HUES64 (cell line): ENCODE results near the gene GFAP.
A peak's percentile ranks its signal among the peaks of the same experiment; 100 is the strongest.
"Not testable (repeated sequence)": the region's sequence is repeated elsewhere in the genome, so short reads cannot be mapped to it uniquely, and the experiment has no call there.

Experiments used
- H3K27ac ChIP-seq: 2 replicates; pipeline ENCODE4 v1.7.0; 2013; ENCODE audit warnings: low read depth, low read length, inconsistent platforms
- H3K27me3 ChIP-seq: 2 replicates; pipeline ENCODE4 v1.6.1; 2013; ENCODE audit warnings: mild to moderate bottlenecking, low read length; ENCODE audit not compliant: insufficient read depth
- H3K36me3 ChIP-seq: 2 replicates; pipeline ENCODE4 v1.6.1; 2013; ENCODE audit warnings: mild to moderate bottlenecking, low read length; ENCODE audit not compliant: insufficient read depth
- H3K4me1 ChIP-seq: 2 replicates; pipeline ENCODE4 v1.6.1; 2013; ENCODE audit warnings: mild to moderate bottlenecking, low read length, moderate library complexity; ENCODE audit not compliant: insufficient read depth
- H3K4me3 ChIP-seq: 2 replicates; pipeline ENCODE4 v1.5.1; 2013; ENCODE audit warnings: mild to moderate bottlenecking, low read length, moderate library complexity
- H3K9ac ChIP-seq: 2 replicates; pipeline ENCODE4 v1.6.1; 2013; ENCODE audit warnings: mild to moderate bottlenecking, low read depth, low read length
- H3K9me3 ChIP-seq: 2 replicates; pipeline ENCODE4 v1.6.1; 2013; ENCODE audit warnings: low read depth, low read length; ENCODE audit not compliant: insufficient read depth
- WGBS: fragments of 150-250, 120-280 bp; methylation state at CpG from one replicate; pipeline ENCODE4 v1.1.7; 2013; ENCODE audit warnings: missing lambda C conversion rate; 5-methylcytosine and 5-hydroxymethylcytosine counted together

Gene GFAP

GRCh38 chr17:44945652-44946051 lies 30.4 kb upstream of the GFAP start:
- H3K9me3 ChIP-seq, H3K27ac ChIP-seq, H3K27me3 ChIP-seq, H3K4me1 ChIP-seq, H3K9ac ChIP-seq: not testable (repeated sequence)
- Histone ChIP-seq H3K4me3 (peak overlapping the region; percentile 94), H3K36me3 (peaks cover 37% of the 10 kb centered on the region)
- WGBS = 96% methylated on average over 10 of the region's 10 CpGs

- Histone ChIP-seq H3K9ac (no peak overlapping the region), H3K27ac (no peak overlapping the region), H3K4me3 (no peak overlapping the region), H3K9me3 (no peaks in the 10 kb centered on the region), H3K36me3 (peaks cover 50% of the 10 kb centered on the region), H3K4me1 (no peaks in the 10 kb centered on the region), H3K27me3 (no peaks in the 10 kb centered on the region)
- WGBS = 91% methylated on average over 4 of the region's 4 CpGs
Observed at GRCh38 chr17:44942456-44942855, 27.2 kb upstream of the GFAP start.

GRCh38 chr17:44941712-44942331 lies 26.5 kb upstream of the GFAP start:
- H3K4me3 ChIP-seq = no peak overlapping the region
- H3K27me3 ChIP-seq = no peaks in the 10 kb centered on the region
- no peaks in the 10 kb centered on the region for H3K9me3 ChIP-seq
- 91% methylated on average over 9 of the region's 9 CpGs for WGBS
- H3K36me3 ChIP-seq = peaks cover 55% of the 10 kb centered on the region
- H3K27ac ChIP-seq = no peak overlapping the region
- no peak overlapping the region for H3K9ac ChIP-seq
- no peaks in the 10 kb centered on the region for H3K4me1 ChIP-seq

- Histone ChIP-seq H3K4me3 (no peak overlapping the region), H3K36me3 (peaks cover 61% of the 10 kb centered on the region), H3K4me1 (no peaks in the 10 kb centered on the region), H3K27ac (no peak overlapping the region), H3K9me3 (no peaks in the 10 kb centered on the region), H3K27me3 (no peaks in the 10 kb centered on the region), H3K9ac (no peak overlapping the region)
- 97% methylated on average over 1 of the region's 1 CpG for WGBS
Observed at GRCh38 chr17:44940768-44941167, 25.5 kb upstream of the GFAP start.

GRCh38 chr17:44940317-44940716 lies 25.0 kb upstream of the GFAP start:
- H3K36me3 ChIP-seq = peaks cover 62% of the 10 kb centered on the region
- WGBS = 94% methylated on average over 4 of the region's 4 CpGs
- H3K4me1 ChIP-seq = no peaks in the 10 kb centered on the region
- no peaks in the 10 kb centered on the region for H3K9me3 ChIP-seq
- no peak overlapping the region for H3K9ac ChIP-seq
- no peak overlapping the region for H3K4me3 ChIP-seq
- H3K27ac ChIP-seq = 0 out of 2 replicates have a peak overlapping the region, but pooled peaks have one; percentile 35
- no peaks in the 10 kb centered on the region for H3K27me3 ChIP-seq

- Histone ChIP-seq H3K9ac (no peak overlapping the region), H3K4me1 (no peaks in the 10 kb centered on the region), H3K36me3 (peaks cover 80% of the 10 kb centered on the region), H3K27ac (no peak overlapping the region), H3K9me3 (no peaks in the 10 kb centered on the region), H3K4me3 (no peak overlapping the region), H3K27me3 (no peaks in the 10 kb centered on the region)
- 94% methylated on average over 9 of the region's 9 CpGs for WGBS
Observed at GRCh38 chr17:44935116-44935515, 19.8 kb upstream of the GFAP start.

GRCh38 chr17:44934745-44935105 lies 19.4 kb upstream of the GFAP start:
- no peaks in the 10 kb centered on the region for H3K4me1 ChIP-seq
- no peak overlapping the region for H3K4me3 ChIP-seq
- H3K27me3 ChIP-seq = no peaks in the 10 kb centered on the region
- no peak overlapping the region for H3K27ac ChIP-seq
- no peaks in the 10 kb centered on the region for H3K9me3 ChIP-seq
- H3K36me3 ChIP-seq = peaks cover 84% of the 10 kb centered on the region
- no peak overlapping the region for H3K9ac ChIP-seq
- WGBS = 97% methylated on average over 10 of the region's 10 CpGs

GRCh38 chr17:44933824-44934744 lies 18.8 kb upstream of the GFAP start:
- peaks cover 87% of the 10 kb centered on the region for H3K36me3 ChIP-seq
- no peaks in the 10 kb centered on the region for H3K9me3 ChIP-seq
- no peaks in the 10 kb centered on the region for H3K27me3 ChIP-seq
- H3K9ac ChIP-seq = no peak overlapping the region
- no peak overlapping the region for H3K4me3 ChIP-seq
- H3K4me1 ChIP-seq = no peaks in the 10 kb centered on the region
- H3K27ac ChIP-seq = no peak overlapping the region
- 96% methylated on average over 34 of the region's 34 CpGs for WGBS

GRCh38 chr17:44932787-44933097 lies 17.4 kb upstream of the GFAP start:
- H3K9me3 ChIP-seq = no peaks in the 10 kb centered on the region
- H3K27ac ChIP-seq = no peak overlapping the region
- WGBS = 96% methylated on average over 6 of the region's 6 CpGs
- no peak overlapping the region for H3K4me3 ChIP-seq
- H3K4me1 ChIP-seq = no peaks in the 10 kb centered on the region
- no peak overlapping the region for H3K9ac ChIP-seq
- peaks cover 94% of the 10 kb centered on the region for H3K36me3 ChIP-seq
- no peaks in the 10 kb centered on the region for H3K27me3 ChIP-seq

- Histone ChIP-seq H3K4me3 (no peak overlapping the region), H3K27ac (no peak overlapping the region), H3K27me3 (no peaks in the 10 kb centered on the region), H3K36me3 (peaks cover 94% of the 10 kb centered on the region), H3K9me3 (no peaks in the 10 kb centered on the region), H3K4me1 (no peaks in the 10 kb centered on the region), H3K9ac (no peak overlapping the region)
- WGBS = 94% methylated on average over 8 of the region's 8 CpGs
Observed at GRCh38 chr17:44932096-44932786, 16.9 kb upstream of the GFAP start.

GRCh38 chr17:44931376-44931775 lies 16.1 kb upstream of the GFAP start:
- Histone ChIP-seq H3K9ac (no peak overlapping the region), H3K4me1 (no peaks in the 10 kb centered on the region), H3K4me3 (no peak overlapping the region), H3K27ac (no peak overlapping the region), H3K27me3 (no peaks in the 10 kb centered on the region), H3K36me3 (peaks cover 100% of the 10 kb centered on the region), H3K9me3 (no peaks in the 10 kb centered on the region)
- WGBS = 90% methylated on average over 5 of the region's 5 CpGs
